ENCODE data around the gene TRAF2.
A peak's percentile ranks its signal among the peaks of the same experiment; 100 is the strongest.

Gene TRAF2

GRCh38 chr9:136849038-136849959, 37.0 kb upstream of the TRAF2 start, which contains the start of gene PHPT1:
PHPT1 (plus strand) TSS chr9:136849409; CDS start chr9:136849431, 22 bp downstream.
- H3K36me3 ChIP-seq (ENCODE audit: control insufficient read depth, insufficient read depth, low read length), result peaks cover 20% of the 10 kb centered on the region
- H3K27ac ChIP-seq (ENCODE audit: low read depth, low read length), result peak within 1 kb of the TSS; percentile 89

GRCh38 chr9:136849960-136850865, 36.1 kb upstream of the TRAF2 start:
- Histone ChIP-seq H3K9ac (ENCODE audit: low read length) (peak overlapping the region; percentile 78), H3K4me3 (ENCODE audit: low read depth, low read length) (peak overlapping the region; percentile 97), H3K4me1 (ENCODE audit: control insufficient read depth, insufficient read depth, low read length) (peaks cover 9% of the 10 kb centered on the region), H3K36me3 (ENCODE audit: control insufficient read depth, insufficient read depth, low read length) (peaks cover 20% of the 10 kb centered on the region), H3K9me3 (ENCODE audit: control insufficient read depth, insufficient read depth, low read depth, low read length) (no peaks in the 10 kb centered on the region), H3K27me3 (ENCODE audit: control insufficient read depth, insufficient read depth, low read length) (peaks cover 5% of the 10 kb centered on the region; the same call in 1 of the 2 replicates), H3K27ac (ENCODE audit: low read depth, low read length) (no peak overlapping the region)

More at GRCh38 chr9:136849038-136849959, 37.0 kb upstream of the TRAF2 start, which contains the start of gene PHPT1:
- peaks cover 9% of the 10 kb centered on the region for H3K4me1 ChIP-seq (ENCODE audit: control insufficient read depth, insufficient read depth, low read length)
- peaks cover 5% of the 10 kb centered on the region; the same call in 1 of the 2 replicates for H3K27me3 ChIP-seq (ENCODE audit: control insufficient read depth, insufficient read depth, low read length)
- H3K9me3 ChIP-seq (ENCODE audit: control insufficient read depth, insufficient read depth, low read depth, low read length), result no peaks in the 10 kb centered on the region
- peak within 1 kb of the TSS; percentile 97 for H3K4me3 ChIP-seq (ENCODE audit: low read depth, low read length)
- H3K9ac ChIP-seq (ENCODE audit: low read length), result peak within 1 kb of the TSS; percentile 84

GRCh38 chr9:136850866-136851775, 35.2 kb upstream of the TRAF2 start:
- H3K27ac ChIP-seq (ENCODE audit: low read depth, low read length), result no peak overlapping the region
- H3K9me3 ChIP-seq (ENCODE audit: control insufficient read depth, insufficient read depth, low read depth, low read length), result no peaks in the 10 kb centered on the region
- H3K4me1 ChIP-seq (ENCODE audit: control insufficient read depth, insufficient read depth, low read length), result peaks cover 9% of the 10 kb centered on the region
- H3K9ac ChIP-seq (ENCODE audit: low read length), result no peak overlapping the region
- H3K4me3 ChIP-seq (ENCODE audit: low read depth, low read length), result no peak overlapping the region
- peaks cover 20% of the 10 kb centered on the region for H3K36me3 ChIP-seq (ENCODE audit: control insufficient read depth, insufficient read depth, low read length)
- peaks cover 5% of the 10 kb centered on the region; the same call in 1 of the 2 replicates for H3K27me3 ChIP-seq (ENCODE audit: control insufficient read depth, insufficient read depth, low read length)

GRCh38 chr9:136851941-136852663, 34.2 kb upstream of the TRAF2 start, which contains the start of gene MAMDC4:
MAMDC4 (plus strand) TSS chr9:136852346; CDS start chr9:136852417, 71 bp downstream.
- Histone ChIP-seq H3K27ac (ENCODE audit: low read depth, low read length) (no peak within 1 kb of the TSS), H3K27me3 (ENCODE audit: control insufficient read depth, insufficient read depth, low read length) (no peaks in the 10 kb centered on the region), H3K4me3 (ENCODE audit: low read depth, low read length) (no peak within 1 kb of the TSS), H3K36me3 (ENCODE audit: control insufficient read depth, insufficient read depth, low read length) (peaks cover 20% of the 10 kb centered on the region), H3K9ac (ENCODE audit: low read length) (no peak within 1 kb of the TSS), H3K4me1 (ENCODE audit: control insufficient read depth, insufficient read depth, low read length) (peaks cover 9% of the 10 kb centered on the region), H3K9me3 (ENCODE audit: control insufficient read depth, insufficient read depth, low read depth, low read length) (no peaks in the 10 kb centered on the region)

GRCh38 chr9:136852664-136853595, 33.4 kb upstream of the TRAF2 start:
- Histone ChIP-seq H3K9ac (ENCODE audit: low read length) (no peak overlapping the region), H3K27me3 (ENCODE audit: control insufficient read depth, insufficient read depth, low read length) (no peaks in the 10 kb centered on the region), H3K4me3 (ENCODE audit: low read depth, low read length) (no peak overlapping the region), H3K9me3 (ENCODE audit: control insufficient read depth, insufficient read depth, low read depth, low read length) (no peaks in the 10 kb centered on the region), H3K4me1 (ENCODE audit: control insufficient read depth, insufficient read depth, low read length) (peaks cover 9% of the 10 kb centered on the region), H3K27ac (ENCODE audit: low read depth, low read length) (no peak overlapping the region), H3K36me3 (ENCODE audit: control insufficient read depth, insufficient read depth, low read length) (peaks cover 20% of the 10 kb centered on the region)

DNA sequence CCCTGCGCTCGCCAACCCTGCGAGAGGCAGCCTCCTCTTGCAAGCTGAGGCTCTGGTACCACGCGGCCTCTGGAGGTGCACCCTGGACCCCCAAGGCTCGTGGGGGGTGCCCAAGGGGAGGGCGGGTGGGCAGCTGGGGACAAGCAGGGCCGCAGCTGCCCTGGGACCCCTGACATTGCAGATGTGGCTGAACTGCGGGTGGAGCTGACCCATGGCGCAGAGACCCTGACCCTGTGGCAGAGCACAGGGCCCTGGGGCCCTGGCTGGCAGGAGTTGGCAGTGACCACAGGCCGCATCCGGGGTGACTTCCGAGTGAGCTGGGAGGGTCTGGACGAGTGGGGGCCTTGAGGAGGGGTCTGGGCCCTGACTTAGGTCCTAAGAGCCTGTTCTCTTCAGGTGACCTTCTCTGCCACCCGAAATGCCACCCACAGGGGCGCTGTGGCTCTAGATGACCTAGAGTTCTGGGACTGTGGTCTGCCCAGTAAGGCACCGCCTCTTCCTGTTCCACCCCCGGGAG, 32.7 kb upstream of the TRAF2 start:
- Histone ChIP-seq H3K36me3 (ENCODE audit: control insufficient read depth, insufficient read depth, low read length) (peaks cover 21% of the 10 kb centered on the region), H3K27ac (ENCODE audit: low read depth, low read length) (no peak overlapping the region), H3K27me3 (ENCODE audit: control insufficient read depth, insufficient read depth, low read length) (no peaks in the 10 kb centered on the region), H3K9ac (ENCODE audit: low read length) (no peak overlapping the region), H3K4me3 (ENCODE audit: low read depth, low read length) (no peak overlapping the region), H3K4me1 (ENCODE audit: control insufficient read depth, insufficient read depth, low read length) (peaks cover 9% of the 10 kb centered on the region), H3K9me3 (ENCODE audit: control insufficient read depth, insufficient read depth, low read depth, low read length) (no peaks in the 10 kb centered on the region)

DNA sequence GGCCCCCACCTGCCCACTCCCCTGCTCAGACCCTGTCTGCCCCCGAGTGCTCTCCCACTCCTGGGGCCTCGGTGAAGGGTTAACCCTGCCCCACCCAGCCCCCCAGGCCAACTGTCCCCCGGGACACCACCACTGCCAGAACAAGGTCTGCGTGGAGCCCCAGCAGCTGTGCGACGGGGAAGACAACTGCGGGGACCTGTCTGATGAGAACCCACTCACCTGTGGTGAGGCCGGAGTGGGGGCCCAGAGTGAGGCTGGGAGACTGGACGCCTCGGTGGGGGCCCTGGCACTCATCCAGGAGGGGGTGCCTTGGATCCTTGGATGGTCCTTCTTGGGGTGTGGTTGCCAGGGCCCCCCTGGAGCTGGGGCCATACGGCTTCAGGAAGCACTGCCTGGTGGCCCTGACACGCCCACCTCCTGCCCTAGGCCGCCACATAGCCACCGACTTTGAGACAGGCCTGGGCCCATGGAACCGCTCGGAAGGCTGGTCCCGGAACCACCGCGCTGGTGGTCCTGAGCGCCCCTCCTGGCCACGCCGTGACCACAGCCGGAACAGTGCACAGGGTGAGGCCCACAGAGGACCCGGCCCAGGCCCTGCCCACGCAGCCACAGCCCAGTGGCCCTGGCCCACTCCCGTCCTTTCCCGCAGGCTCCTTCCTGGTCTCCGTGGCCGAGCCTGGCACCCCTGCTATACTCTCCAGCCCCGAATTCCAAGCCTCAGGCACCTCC, 32.0 kb upstream of the TRAF2 start:
- H3K9ac ChIP-seq (ENCODE audit: low read length), result no peak overlapping the region
- H3K4me3 ChIP-seq (ENCODE audit: low read depth, low read length), result no peak overlapping the region
- H3K4me1 ChIP-seq (ENCODE audit: control insufficient read depth, insufficient read depth, low read length), result peaks cover 9% of the 10 kb centered on the region
- H3K27me3 ChIP-seq (ENCODE audit: control insufficient read depth, insufficient read depth, low read length), result no peaks in the 10 kb centered on the region
- no peaks in the 10 kb centered on the region for H3K9me3 ChIP-seq (ENCODE audit: control insufficient read depth, insufficient read depth, low read depth, low read length)
- H3K36me3 ChIP-seq (ENCODE audit: control insufficient read depth, insufficient read depth, low read length), result peaks cover 27% of the 10 kb centered on the region
- H3K27ac ChIP-seq (ENCODE audit: low read depth, low read length), result no peak overlapping the region

DNA sequence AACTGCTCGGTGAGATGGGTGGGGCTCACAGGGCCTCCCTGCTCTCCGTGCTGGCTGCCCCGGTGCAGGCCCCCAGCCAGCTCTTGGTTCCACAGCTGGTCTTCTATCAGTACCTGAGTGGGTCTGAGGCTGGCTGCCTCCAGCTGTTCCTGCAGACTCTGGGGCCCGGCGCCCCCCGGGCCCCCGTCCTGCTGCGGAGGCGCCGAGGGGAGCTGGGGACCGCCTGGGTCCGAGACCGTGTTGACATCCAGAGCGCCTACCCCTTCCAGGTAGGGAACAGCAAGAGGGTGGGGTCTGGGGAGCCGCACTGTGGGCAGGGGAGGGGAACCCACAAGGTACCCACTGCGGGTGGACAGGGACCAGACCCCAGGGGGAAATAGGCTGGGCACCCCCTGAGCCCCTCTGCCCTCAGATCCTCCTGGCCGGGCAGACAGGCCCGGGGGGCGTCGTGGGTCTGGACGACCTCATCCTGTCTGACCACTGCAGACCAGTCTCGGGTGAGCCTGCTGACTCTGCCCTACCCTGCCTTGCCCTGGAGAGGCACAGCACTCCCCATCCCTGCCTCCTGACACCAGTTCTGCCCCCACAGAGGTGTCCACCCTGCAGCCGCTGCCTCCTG, 31.4 kb upstream of the TRAF2 start:
- H3K9ac ChIP-seq (ENCODE audit: low read length), result no peak overlapping the region
- no peak overlapping the region for H3K4me3 ChIP-seq (ENCODE audit: low read depth, low read length)
- no peaks in the 10 kb centered on the region for H3K27me3 ChIP-seq (ENCODE audit: control insufficient read depth, insufficient read depth, low read length)
- H3K36me3 ChIP-seq (ENCODE audit: control insufficient read depth, insufficient read depth, low read length), result peaks cover 27% of the 10 kb centered on the region
- no peak overlapping the region for H3K27ac ChIP-seq (ENCODE audit: low read depth, low read length)
- H3K9me3 ChIP-seq (ENCODE audit: control insufficient read depth, insufficient read depth, low read depth, low read length), result no peaks in the 10 kb centered on the region
- peaks cover 6% of the 10 kb centered on the region for H3K4me1 ChIP-seq (ENCODE audit: control insufficient read depth, insufficient read depth, low read length)
